H1 (cell line): ENCODE measurements around the gene NPHP3. TPM values are rescaled to one million over a fixed set of nuclear protein-coding genes. Genes with fewer than 3 reads are reported as not detected.

Experiments used
- CTCF ChIA-PET: fragments of 300-600 bp; sonication (Branson Sonifier 250); formaldehyde crosslinking; loops from one replicate; lab custom pipeline; 2021; ENCODE audit not compliant: partially characterized antibody; lab: Charles Lee
- POLR2A ChIA-PET: fragments of 300-600 bp; sonication (Branson Sonifier 250); formaldehyde crosslinking; loops from one replicate; lab custom pipeline; 2021; ENCODE audit warnings: inconsistent platforms; ENCODE audit not compliant: partially characterized antibody; lab: Charles Lee
- DNase-seq, 2 experiments: peaks; one replicate each; pipeline versions ENCODE4 v3.0.0 to v3.0.0-alpha.2; 2010 to 2022; ENCODE audit warnings: low spot score in 2 of 2, low read depth in 1 of 2, mixed read lengths in 1 of 2
- FAIRE-seq: peaks from 2 replicates; lab custom pipeline; 2011; peaks lifted over from hg19 to GRCh38; lab: Jason Lieb, UNC
- H2AFZ ChIP-seq: 2 replicates; pipeline ENCODE4 v1.8.1; 2012; ENCODE audit warnings: low read length, inconsistent platforms
- H2AK5ac ChIP-seq: 2 replicates; pipeline ENCODE4 v1.6.1; 2013; ENCODE audit warnings: low read depth, low read length
- H2BK120ac ChIP-seq: replicated peaks from 2 replicates; pipeline ENCODE3; 2013; ENCODE audit warnings: low read depth, low read length, inconsistent platforms
- H2BK12ac ChIP-seq: 2 replicates; pipeline ENCODE4 v1.6.1; 2013; ENCODE audit warnings: low read depth, low read length
- H2BK15ac ChIP-seq: 2 replicates; pipeline ENCODE4 v1.6.1; 2013; ENCODE audit warnings: low read length
- H2BK20ac ChIP-seq: 2 replicates; pipeline ENCODE4 v1.6.1; 2013; ENCODE audit warnings: low read length
- H2BK5ac ChIP-seq: 2 replicates; pipeline ENCODE4 v1.6.1; 2013; ENCODE audit warnings: low read depth, low read length
- H3K14ac ChIP-seq: 2 replicates; pipeline ENCODE4 v1.6.1; 2013; ENCODE audit warnings: inconsistent platforms; ENCODE audit not compliant: insufficient read length
- H3K18ac ChIP-seq: 2 replicates; pipeline ENCODE4 v1.6.1; 2013; ENCODE audit warnings: low read length; ENCODE audit errors: extremely low read depth
- H3K23ac ChIP-seq: 2 replicates; pipeline ENCODE4 v1.6.1; 2013; ENCODE audit warnings: inconsistent platforms; ENCODE audit not compliant: insufficient read length
- H3K23me2 ChIP-seq: 2 replicates; pipeline ENCODE4 v1.6.1; 2013; ENCODE audit warnings: low read depth, low read length
- H3K27ac ChIP-seq: 2 replicates; pipeline ENCODE4 v1.6.1; 2011; ENCODE audit warnings: low read depth, low read length, inconsistent platforms
- H3K27me3 ChIP-seq, 4 experiments: replicated peaks in 1 of 4; 1 replicate in 1 of 4; 2 replicates in 3 of 4; pipeline versions ENCODE4 v1.6.1 to v1.8.1; 2011 to 2013; ENCODE audit warnings: low read length in 3 of 4, mild to moderate bottlenecking in 3 of 4, inconsistent platforms in 2 of 4, mixed read lengths in 2 of 4, moderate library complexity in 1 of 4; ENCODE audit not compliant: control insufficient read depth in 3 of 4, insufficient read depth in 3 of 4; ENCODE audit errors: extremely low read depth in 1 of 4
- H3K36me3 ChIP-seq, 4 experiments: 2 replicates each; pipeline versions ENCODE4 v1.6.1 to v1.8.1; 2011 to 2013; ENCODE audit warnings: mild to moderate bottlenecking in 4 of 4, low read length in 3 of 4, moderate library complexity in 2 of 4, control low read depth in 1 of 4, inconsistent platforms in 1 of 4; ENCODE audit not compliant: insufficient read depth in 4 of 4, control insufficient read depth in 2 of 4
- H3K4ac ChIP-seq: replicated peaks from 2 replicates; pipeline ENCODE3; 2013; ENCODE audit warnings: low read length, low read depth, mixed read lengths, inconsistent platforms; ENCODE audit not compliant: insufficient read length
- H3K4me1 ChIP-seq, 4 experiments: replicated peaks in 1 of 4; 1 replicate in 1 of 4; 2 replicates in 3 of 4; pipeline versions ENCODE4 v1.6.1 to v1.8.1; 2011 to 2013; ENCODE audit warnings: low read length in 3 of 4, inconsistent platforms in 2 of 4, mixed read lengths in 1 of 4; ENCODE audit not compliant: insufficient read depth in 4 of 4, control insufficient read depth in 3 of 4
- H3K4me2 ChIP-seq, 2 experiments: 2 replicates each; pipeline versions ENCODE4 v1.6.1 to v1.8.1; 2011 to 2013; ENCODE audit warnings: low read depth in 2 of 2, low read length in 2 of 2, control low read depth in 1 of 2, inconsistent platforms in 1 of 2, mild to moderate bottlenecking in 1 of 2; ENCODE audit not compliant: insufficient read depth in 1 of 2
- H3K4me3 ChIP-seq, 4 experiments: fragments of 200-600, 300-600 bp in 1 of 4; sonication (generic), shearing (Covaris generic), sonication (Bioruptor Twin) in 1 of 4; 2 replicates each; pipeline versions ENCODE4 v1.5.1 to v1.8.1; 2011 to 2016; ENCODE audit warnings: low read length in 4 of 4, low read depth in 3 of 4, control low read depth in 2 of 4, inconsistent platforms in 2 of 4, mild to moderate bottlenecking in 2 of 4, mixed read lengths in 1 of 4, moderate library complexity in 1 of 4; ENCODE audit not compliant: insufficient read depth in 2 of 4; ENCODE audit errors: extremely low read depth in 1 of 4
- H3K56ac ChIP-seq: replicated peaks from 2 replicates; pipeline ENCODE3; 2013; ENCODE audit warnings: low read depth, mild to moderate bottlenecking, mixed read lengths, low read length, inconsistent platforms; ENCODE audit not compliant: insufficient read length
- H3K79me1 ChIP-seq: 2 replicates; pipeline ENCODE4 v1.6.1; 2013; ENCODE audit warnings: low read depth, low read length, control low read depth
- H3K79me2 ChIP-seq, 2 experiments: 2 replicates each; pipeline versions ENCODE4 v1.6.1 to v1.8.1; 2012 to 2013; ENCODE audit warnings: low read length in 2 of 2, mild to moderate bottlenecking in 2 of 2, inconsistent platforms in 1 of 2; ENCODE audit not compliant: insufficient read depth in 2 of 2, control insufficient read depth in 1 of 2
- H3K9ac ChIP-seq, 4 experiments: replicated peaks in 1 of 4; 1 replicate in 1 of 4; 2 replicates in 3 of 4; pipeline versions ENCODE4 v1.6.1 to v1.8.1; 2011 to 2013; ENCODE audit warnings: low read depth in 3 of 4, low read length in 3 of 4, control low read depth in 2 of 4, mild to moderate bottlenecking in 2 of 4, moderate library complexity in 2 of 4, inconsistent platforms in 1 of 4; ENCODE audit errors: extremely low read depth in 1 of 4
- H3K9me3 ChIP-seq, 2 experiments: 2 replicates each; pipeline versions ENCODE4 v1.6.1 to v1.8.1; 2012 to 2013; ENCODE audit warnings: mild to moderate bottlenecking in 2 of 2, moderate library complexity in 2 of 2, control low read depth in 1 of 2, inconsistent platforms in 1 of 2, low read depth in 1 of 2, low read length in 1 of 2, mixed read lengths in 1 of 2; ENCODE audit not compliant: insufficient read depth in 2 of 2
- H4K20me1 ChIP-seq, 2 experiments: replicated peaks in 1 of 2; 2 replicates each; pipeline versions ENCODE3 to v1.8.1; 2011 to 2013; ENCODE audit warnings: inconsistent platforms in 2 of 2, low read length in 2 of 2, mild to moderate bottlenecking in 1 of 2; ENCODE audit not compliant: insufficient read depth in 2 of 2, control insufficient read depth in 1 of 2
- H4K5ac ChIP-seq: 2 replicates; pipeline ENCODE4 v1.6.1; 2013; ENCODE audit warnings: low read length, low read depth, mixed read lengths, inconsistent platforms; ENCODE audit not compliant: insufficient read length
- H4K8ac ChIP-seq: 2 replicates; pipeline ENCODE4 v1.8.0; 2013; ENCODE audit warnings: mild to moderate bottlenecking, moderate library complexity, low read length, inconsistent platforms; ENCODE audit not compliant: insufficient read depth; ENCODE audit errors: extremely low read depth
- H4K91ac ChIP-seq: replicated peaks from 2 replicates; pipeline ENCODE3; 2013; ENCODE audit warnings: low read length, mixed read lengths, inconsistent platforms; ENCODE audit not compliant: insufficient read length
- BACH1 ChIP-seq: IDR thresholded peaks from 2 replicates; pipeline ENCODE4 v1.6.1; 2012; ENCODE audit warnings: low read length, improper control_type of control experiment
- SP1 ChIP-seq: IDR thresholded peaks from 2 replicates; pipeline ENCODE4 v1.6.1; 2011; ENCODE audit warnings: low read depth, low read length
- ZNF274 ChIP-seq: IDR thresholded peaks from 2 replicates; pipeline ENCODE4 v1.7.0; 2012; ENCODE audit warnings: low read length, borderline replicate concordance; ENCODE audit errors: extremely low read depth
- WGBS, 2 experiments: shearing (Covaris generic) in 1 of 2; methylation state at CpG; one replicate each; pipeline versions ENCODE4 v1.1.6 to v1.1.7; 2013 to 2015; ENCODE audit warnings: low lambda C conversion rate in 2 of 2, mixed read lengths in 2 of 2, inconsistent platforms in 1 of 2, low coverage in 1 of 2, missing lambda C conversion rate in 1 of 2; ENCODE audit not compliant: insufficient replicate concordance in 2 of 2, insufficient coverage in 1 of 2, insufficient read length in 1 of 2; ENCODE audit errors: extremely low coverage in 1 of 2, missing lambda C conversion rate in 1 of 2; 5-methylcytosine and 5-hydroxymethylcytosine counted together
- polyA plus RNA-seq, 7 experiments: library from polyadenylated mRNA; depleted of rRNA in 3 of 7; stranded (reverse) in 5 of 7; unstranded in 2 of 7; fragments of >200 nt in 5 of 7; fragments of 200-250 nt in 2 of 7; gene quantifications; 1 replicate in 5 of 7; 2 replicates in 1 of 7; 4 replicates in 1 of 7; pipeline versions ENCODE4 v1.2.1 to v1.2.3, GENCODE V29; 2011 to 2013; ENCODE audit warnings: missing spikeins in 2 of 7, mixed read lengths in 2 of 7
- total RNA-seq: library from RNA; stranded (reverse); fragmentation: NEBNext Ultra II Directional; extraction: Animal tissue kit (Norgen Biotek cat#: 25700); gene quantifications from 2 replicates; pipeline ENCODE4 v1.2.1, GENCODE V29; 2021

The NPHP3 gene
- total and polyA plus RNA-seq, 2 of the 8 experiments (the other 6 are each of a cell fraction or from before 2014, with no cell fraction given): 6.8 to 14.8 TPM

DNA sequence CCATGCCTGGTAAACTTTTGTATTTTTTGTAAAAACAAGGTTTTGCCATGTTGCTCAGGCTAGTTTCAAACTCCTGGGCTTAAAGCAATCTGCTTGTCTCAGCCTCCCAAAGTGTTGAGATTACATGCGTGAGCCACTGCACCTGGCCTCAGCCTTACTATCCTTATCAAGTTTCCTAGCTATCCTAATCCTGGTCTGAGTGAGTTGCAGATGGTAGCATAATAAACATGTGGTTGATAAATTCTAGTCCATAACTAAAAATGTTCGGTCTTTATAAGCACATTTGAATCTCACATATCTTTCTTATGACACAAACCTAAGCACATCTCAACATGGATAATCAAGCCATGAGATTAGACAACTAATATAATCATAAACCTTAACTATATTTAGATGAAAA, 18.5 kb downstream of the NPHP3 start:
- H3K4me1 ChIP-seq: no peaks in the 10 kb centered on the region
- H2BK5ac ChIP-seq: no peak overlapping the region
- no peak overlapping the region for H3K56ac ChIP-seq
- H3K36me3 ChIP-seq: peaks cover 2 to 38% (median 22%) of the 10 kb centered on the region in 4 experiments; a peak in 6 of 8 replicates
- H3K4me2 ChIP-seq: no peak overlapping the region
- H4K20me1 ChIP-seq: no peaks in the 10 kb centered on the region
- no peaks in the 10 kb centered on the region for H3K27me3 ChIP-seq
- no peak overlapping the region for H2BK15ac ChIP-seq
- H3K14ac ChIP-seq: no peak overlapping the region
- H2BK12ac ChIP-seq: no peak overlapping the region
- H3K23ac ChIP-seq: no peak overlapping the region
- CTCF ChIA-PET: no interaction called here
- H3K23me2 ChIP-seq: no peaks in the 10 kb centered on the region; the same call in 1 of the 2 replicates
- H2AK5ac ChIP-seq: no peak overlapping the region
- no peak overlapping the region for H3K9ac ChIP-seq
- H2BK120ac ChIP-seq: no peak overlapping the region
- H2BK20ac ChIP-seq: no peak overlapping the region
- 96% methylated on average over 2 of the region's 2 CpGs; no CpG with 5 or more reads in 1 of the 2 experiments for whole genome bisulfite sequencing, 2 experiments
- H3K4ac ChIP-seq: no peak overlapping the region
- no peak overlapping the region for H3K18ac ChIP-seq
- no peaks in the 10 kb centered on the region for H3K79me2 ChIP-seq
- H3K27ac ChIP-seq: no peak overlapping the region
- TF ChIP-seq ZNF274 (no peak), SP1 (no peak), BACH1 (no peak)
- no peaks in the 10 kb centered on the region for H3K9me3 ChIP-seq
- H4K91ac ChIP-seq: no peak overlapping the region
- no peak for FAIRE-seq
- H3K79me1 ChIP-seq: no peaks in the 10 kb centered on the region
- H2AFZ ChIP-seq: no peak overlapping the region
- POLR2A ChIA-PET: no interaction called here
- no peak overlapping the region for H4K5ac ChIP-seq
- no peak overlapping the region for H4K8ac ChIP-seq
- no peak for DNase-seq
- H3K4me3 ChIP-seq: no peak overlapping the region
